Endothelial cell of umbilical vein (primary cell): ENCODE results near the gene USP6NL. TPM values are rescaled to one million over a fixed set of nuclear protein-coding genes. Genes with fewer than 3 reads are reported as not detected.

ENCODE experiments used
- BruUV-seq: library from RNA; stranded (reverse); fragments of 400-500 nt; replicated peaks from 2 replicates; lab custom pipeline; 2021; lab: Mats Ljungman, UMichigan
- CTCF ChIA-PET: fragments of 300-600, 350-600 bp; sonication (Branson Sonifier 250); formaldehyde crosslinking; loops from one replicate; lab custom pipeline; 2021; ENCODE audit warnings: antibody characterized with exemption, inconsistent platforms; lab: Charles Lee
- POLR2A ChIA-PET: fragments of 300-600, 350-600 bp; sonication (Branson Sonifier 250); formaldehyde crosslinking; loops from one replicate; lab custom pipeline; 2021; ENCODE audit warnings: antibody characterized with exemption, inconsistent platforms; lab: Charles Lee
- DNase-seq: peaks from one replicate; pipeline ENCODE4 v3.0.0-alpha.2; 2011; ENCODE audit warnings: low read depth, low spot score
- FAIRE-seq: peaks from 2 replicates; lab custom pipeline; 2011; peaks lifted over from hg19 to GRCh38; lab: Jason Lieb, UNC
- H2AFZ ChIP-seq: 2 replicates; pipeline ENCODE4 v1.6.0; 2012; ENCODE audit warnings: low read depth, low read length, control low read depth, inconsistent platforms
- H3K27ac ChIP-seq: 2 replicates; pipeline ENCODE4 v1.5.1; 2011; ENCODE audit warnings: low read depth, mild to moderate bottlenecking, control low read depth, low read length, moderate library complexity; ENCODE audit not compliant: insufficient read depth
- H3K27me3 ChIP-seq, 2 experiments: 2 replicates each; pipeline versions ENCODE4 v1.6.0 to v1.6.1; 2011; ENCODE audit warnings: low read length in 2 of 2, mixed read lengths in 1 of 2; ENCODE audit not compliant: control insufficient read depth in 2 of 2, insufficient read depth in 2 of 2
- H3K36me3 ChIP-seq, 2 experiments: 2 replicates in 1 of 2; 3 replicates in 1 of 2; pipeline ENCODE4 v1.5.1; 2011; ENCODE audit warnings: low read length in 2 of 2, mild to moderate bottlenecking in 1 of 2, moderate library complexity in 1 of 2; ENCODE audit not compliant: control insufficient read depth in 2 of 2, insufficient read depth in 2 of 2; ENCODE audit errors: extremely low read depth in 1 of 2
- H3K4me1 ChIP-seq: 3 replicates; pipeline ENCODE4 v1.5.1; 2011; ENCODE audit warnings: mild to moderate bottlenecking, low read length; ENCODE audit not compliant: control insufficient read depth, insufficient read depth; ENCODE audit errors: extremely low read depth
- H3K4me2 ChIP-seq: 2 replicates; pipeline ENCODE4 v1.6.1; 2011; ENCODE audit warnings: low read length, control low read depth, mixed read lengths; ENCODE audit not compliant: insufficient read depth
- H3K4me3 ChIP-seq, 3 experiments: fragments of 200-600 bp in 1 of 3; sonication (generic), shearing (Covaris generic) in 1 of 3; replicated peaks in 1 of 3; 2 replicates each; pipeline ENCODE4 v1.5.1; 2011 to 2016; ENCODE audit warnings: control low read depth in 3 of 3, low read length in 3 of 3, mild to moderate bottlenecking in 2 of 3, inconsistent platforms in 1 of 3, low read depth in 1 of 3, moderate library complexity in 1 of 3; ENCODE audit not compliant: insufficient read depth in 1 of 3
- H3K79me2 ChIP-seq: 2 replicates; pipeline ENCODE4 v1.6.0; 2012; ENCODE audit warnings: low read length, inconsistent platforms; ENCODE audit not compliant: control insufficient read depth, insufficient read depth
- H3K9ac ChIP-seq: replicated peaks from 2 replicates; pipeline ENCODE3; 2011; ENCODE audit warnings: low read length, control low read depth; ENCODE audit not compliant: insufficient read depth; ENCODE audit errors: extremely low read depth
- H3K9me1 ChIP-seq: replicated peaks from 3 replicates; pipeline ENCODE4 v1.6.0; 2011; ENCODE audit warnings: mild to moderate bottlenecking, low read length; ENCODE audit not compliant: control insufficient read depth, insufficient read depth; ENCODE audit errors: extremely low read depth
- H3K9me3 ChIP-seq: replicated peaks from 2 replicates; pipeline ENCODE4 v1.5.1; 2012; ENCODE audit warnings: low read length, inconsistent platforms; ENCODE audit not compliant: control insufficient read depth, insufficient read depth
- H4K20me1 ChIP-seq: replicated peaks from 2 replicates; pipeline ENCODE3; 2011; ENCODE audit warnings: mild to moderate bottlenecking, low read length; ENCODE audit not compliant: control insufficient read depth, insufficient read depth; ENCODE audit errors: extremely low read depth
- EZH2 ChIP-seq: IDR thresholded peaks from 2 replicates; pipeline ENCODE4 v1.6.1; 2012; ENCODE audit warnings: borderline replicate concordance, low read depth, mild to moderate bottlenecking, moderate library complexity, low read length, inconsistent platforms; ENCODE audit not compliant: severe bottlenecking
- FOS ChIP-seq: IDR thresholded peaks from 2 replicates; pipeline ENCODE4 v1.6.1; 2011; ENCODE audit warnings: mild to moderate bottlenecking, low read length, moderate library complexity, borderline replicate concordance; ENCODE audit not compliant: insufficient read depth
- GATA2 ChIP-seq: IDR thresholded peaks from 2 replicates; pipeline ENCODE4 v1.7.0; 2011; ENCODE audit warnings: low read depth, mild to moderate bottlenecking, moderate library complexity, mixed read lengths, low read length; ENCODE audit not compliant: insufficient read length, insufficient read depth
- JUN ChIP-seq: IDR thresholded peaks from 2 replicates; pipeline ENCODE4 v1.6.1; 2011; ENCODE audit warnings: borderline replicate concordance, low read depth; ENCODE audit not compliant: insufficient read length, insufficient read depth
- MYC ChIP-seq: IDR thresholded peaks from one replicate; pipeline ENCODE4 v1.6.1; 2011; ENCODE audit warnings: mild to moderate bottlenecking, low read depth, low read length
- POLR2A ChIP-seq: IDR thresholded peaks from 2 replicates; pipeline ENCODE4 v1.6.1; 2012; ENCODE audit warnings: low read depth, mild to moderate bottlenecking, control low read depth, low read length
- POLR2AphosphoS5 ChIP-seq: IDR thresholded peaks from 2 replicates; pipeline ENCODE4 v1.6.1; 2012; ENCODE audit warnings: low read depth, mild to moderate bottlenecking, control low read depth, low read length, moderate library complexity; ENCODE audit not compliant: insufficient read depth
- dilution Hi-C: fragments of 300-500 bp; cut with MboI; formaldehyde crosslinking; loops from one replicate; pipeline ENCODE4 v1.15.0; 2019; ENCODE audit warnings: low sequenced_read_pairs; ENCODE audit not compliant: extremely low pct_ligation_motif_present
- intact Hi-C: fragments of 100-400 bp; cut with micrococcal nuclease; formaldehyde crosslinking; loops from one replicate; pipeline ENCODE4 v1.10.0; 2022
- polyA plus RNA-seq, 4 experiments: library from polyadenylated mRNA; depleted of rRNA in 3 of 4; stranded (reverse) in 3 of 4; unstranded in 1 of 4; fragments of >200 nt; gene quantifications; 2 replicates each; pipeline versions ENCODE4 v1.2.1 to v1.2.3, GENCODE V29; 2011 to 2012; ENCODE audit warnings: missing spikeins in 1 of 4
- total RNA-seq: library from RNA; stranded (reverse); gene quantifications from 2 replicates; pipeline ENCODE4 v1.2.3, GENCODE V29; 2021
- TF ChIP-seq, protein P1 (sequence below): IDR thresholded peaks from 2 replicates; pipeline ENCODE4 v1.6.1; 2011; ENCODE audit not compliant: insufficient read depth, insufficient read length
- TF ChIP-seq, protein P2 (sequence below), 2 donors: IDR thresholded peaks; 1 replicate in 1 of 2; 2 replicates in 1 of 2; pipeline ENCODE4 v1.5.1; 2011; ENCODE audit warnings: low read length in 2 of 2, mild to moderate bottlenecking in 2 of 2, moderate library complexity in 2 of 2, control low read depth in 1 of 2, inconsistent platforms in 1 of 2, low read depth in 1 of 2; ENCODE audit not compliant: insufficient read depth in 1 of 2; ENCODE audit errors: extremely low read depth in 1 of 2

The USP6NL gene
- total and polyA plus RNA-seq, 2 donors (not counting 3 experiments of a cell fraction or from before 2014, with no cell fraction given): 13.5 to 29.2 TPM

DNA sequence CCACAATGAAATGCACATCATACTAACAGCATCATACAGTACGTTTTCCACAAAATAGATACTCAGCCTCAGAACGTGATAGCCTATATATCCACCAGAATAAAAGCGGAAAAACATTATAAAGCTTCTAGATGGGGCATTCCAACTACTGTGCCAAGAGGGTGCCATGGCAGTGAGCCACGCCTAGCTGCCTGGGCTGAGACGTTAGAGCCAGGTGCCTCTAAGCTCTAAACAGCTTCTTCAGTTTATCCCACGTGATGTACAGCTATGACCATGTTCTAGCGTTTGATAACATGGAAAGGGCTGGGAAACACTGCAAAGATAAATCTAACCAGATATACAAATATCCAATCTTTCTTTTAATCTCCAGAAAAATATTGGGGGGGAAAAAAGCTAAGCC lies 17.8 kb downstream of the USP6NL start:
- dilution Hi-C loops (no loop called here), intact Hi-C loops (no loop called here)
- H3K4me2 ChIP-seq: no peak overlapping the region
- H4K20me1 ChIP-seq: peaks cover 8% of the 10 kb centered on the region
- ChIA-PET CTCF (interaction anchor here (1.3 kb wide), 1 partner anchor 10 kb away, joined by 3 read pairs; no protein-coding TSS in a partner anchor), POLR2A (no interaction called here)
- H3K36me3 ChIP-seq: no peaks in the 10 kb centered on the region
- H3K4me1 ChIP-seq: no peaks in the 10 kb centered on the region
- no TSS peak for BruUV-seq
- TF ChIP-seq, protein P1, sequence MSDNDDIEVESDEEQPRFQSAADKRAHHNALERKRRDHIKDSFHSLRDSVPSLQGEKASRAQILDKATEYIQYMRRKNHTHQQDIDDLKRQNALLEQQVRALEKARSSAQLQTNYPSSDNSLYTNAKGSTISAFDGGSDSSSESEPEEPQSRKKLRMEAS: no peak
- no peak for TF ChIP-seq GATA2
- no peak for TF ChIP-seq POLR2AphosphoS5
- TF ChIP-seq, protein P2, sequence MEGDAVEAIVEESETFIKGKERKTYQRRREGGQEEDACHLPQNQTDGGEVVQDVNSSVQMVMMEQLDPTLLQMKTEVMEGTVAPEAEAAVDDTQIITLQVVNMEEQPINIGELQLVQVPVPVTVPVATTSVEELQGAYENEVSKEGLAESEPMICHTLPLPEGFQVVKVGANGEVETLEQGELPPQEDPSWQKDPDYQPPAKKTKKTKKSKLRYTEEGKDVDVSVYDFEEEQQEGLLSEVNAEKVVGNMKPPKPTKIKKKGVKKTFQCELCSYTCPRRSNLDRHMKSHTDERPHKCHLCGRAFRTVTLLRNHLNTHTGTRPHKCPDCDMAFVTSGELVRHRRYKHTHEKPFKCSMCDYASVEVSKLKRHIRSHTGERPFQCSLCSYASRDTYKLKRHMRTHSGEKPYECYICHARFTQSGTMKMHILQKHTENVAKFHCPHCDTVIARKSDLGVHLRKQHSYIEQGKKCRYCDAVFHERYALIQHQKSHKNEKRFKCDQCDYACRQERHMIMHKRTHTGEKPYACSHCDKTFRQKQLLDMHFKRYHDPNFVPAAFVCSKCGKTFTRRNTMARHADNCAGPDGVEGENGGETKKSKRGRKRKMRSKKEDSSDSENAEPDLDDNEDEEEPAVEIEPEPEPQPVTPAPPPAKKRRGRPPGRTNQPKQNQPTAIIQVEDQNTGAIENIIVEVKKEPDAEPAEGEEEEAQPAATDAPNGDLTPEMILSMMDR (IDR thresholded peaks at IDR 0.05; ENCODE audit: extremely low read depth in 1 of 2, insufficient read depth in 1 of 2, low read depth in 1 of 2, low read length in 2 of 2): no peak
- no peak overlapping the region for H3K27ac ChIP-seq
- peaks cover 46% of the 10 kb centered on the region for H3K79me2 ChIP-seq
- DNase-seq: no peak
- no peak overlapping the region for H2AFZ ChIP-seq
- no peaks in the 10 kb centered on the region for H3K9me3 ChIP-seq
- H3K27me3 ChIP-seq: no peaks in the 10 kb centered on the region
- no peaks in the 10 kb centered on the region for H3K9me1 ChIP-seq
- no peak overlapping the region for H3K9ac ChIP-seq
- H3K4me3 ChIP-seq: no peak overlapping the region
- no peak for FAIRE-seq

DNA sequence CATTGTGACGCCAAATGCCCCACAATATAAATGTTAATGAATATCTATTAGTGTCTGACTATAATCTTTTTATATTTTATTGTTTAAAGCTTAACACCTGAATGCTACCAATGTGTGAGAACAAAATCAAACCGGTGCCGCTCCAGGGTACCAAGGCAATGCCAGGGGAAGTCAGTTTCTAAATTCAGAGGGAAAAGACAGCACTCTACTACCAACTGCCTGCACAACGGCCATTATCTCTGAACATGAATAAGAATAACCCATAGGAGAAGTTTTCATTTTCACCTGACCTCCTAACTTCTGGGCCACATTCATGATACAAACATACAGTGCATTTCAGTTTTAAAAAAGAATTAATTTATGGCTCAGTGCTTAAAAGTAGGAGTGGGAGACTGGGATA lies 21.7 kb downstream of the USP6NL start:
- intact Hi-C loops: loop anchor here (2.0 kb wide), 1 partner anchor 13 kb away; no protein-coding TSS in a partner anchor
- POLR2A ChIA-PET: no interaction called here

More for the DNA sequence above, 21.7 kb downstream of the USP6NL start:
- Histone ChIP-seq H3K36me3 (no peaks in the 10 kb centered on the region), H3K9me3 (no peaks in the 10 kb centered on the region), H3K27me3 (no peaks in the 10 kb centered on the region), H2AFZ (no peak overlapping the region), H3K9me1 (no peaks in the 10 kb centered on the region), H3K4me1 (peaks cover 12% of the 10 kb centered on the region), H3K4me3 (no peak overlapping the region), H4K20me1 (peaks cover 2% of the 10 kb centered on the region), H3K4me2 (no peak overlapping the region), H3K9ac (no peak overlapping the region), H3K27ac (no peak overlapping the region), H3K79me2 (peaks cover 53% of the 10 kb centered on the region)
- DNase-seq (no peak), FAIRE-seq (no peak)
- no TSS peak for BruUV-seq
- dilution Hi-C loops: no loop called here
- TF ChIP-seq POLR2A (no peak), FOS (no peak), MYC (no peak), POLR2AphosphoS5 (no peak), JUN (no peak), EZH2 (no peak), GATA2 (no peak)
- TF ChIP-seq, protein P2 (IDR thresholded peaks at IDR 0.05; ENCODE audit: extremely low read depth in 1 of 2, insufficient read depth in 1 of 2, low read depth in 1 of 2, low read length in 2 of 2): no peak
- TF ChIP-seq, protein P1: no peak
- CTCF ChIA-PET: interaction anchor here (1.2 kb wide), 1 partner anchor 12 kb away, joined by 3 read pairs; no protein-coding TSS in a partner anchor
